Left lung (tissue), 10 donors: Measurements from ENCODE around the gene AGMO. TPM values are rescaled to one million over a fixed set of nuclear protein-coding genes. Genes with fewer than 3 reads are reported as not detected.

ENCODE experiments used
- ATAC-seq: fragments of 200-7000 bp; cut with Tn5 transposase; one replicate; pipeline ENCODE4 v1.9.1; 2020; ENCODE audit warnings: moderate library complexity
- DNase-seq, 4 donors: peaks; one replicate each; pipeline ENCODE4 v3.0.0-alpha.2; 2013 to 2020
- H3K27ac ChIP-seq, 2 donors: fragments of 200-600 bp; sonication (generic) in 1 of 2; one replicate each; pipeline versions ENCODE4 v1.5.0 to v1.8.0; 2020 to 2021
- H3K27me3 ChIP-seq, 2 donors: fragments of 200-600 bp; sonication (generic) in 1 of 2; one replicate each; pipeline versions ENCODE4 v1.5.0 to v1.8.0; 2020 to 2021
- H3K36me3 ChIP-seq, 2 donors: fragments of 200-600 bp; sonication (generic) in 1 of 2; one replicate each; pipeline versions ENCODE4 v1.5.0 to v1.8.0; 2020 to 2021
- H3K4me1 ChIP-seq, 2 donors: fragments of 200-600 bp; one replicate each; pipeline ENCODE4 v1.8.0; 2021
- H3K4me3 ChIP-seq, 2 donors: fragments of 200-600 bp; sonication (generic) in 1 of 2; one replicate each; pipeline versions ENCODE4 v1.5.0 to v1.8.0; 2020 to 2021; ENCODE audit warnings: mild to moderate bottlenecking in 1 of 2
- H3K9me3 ChIP-seq, 2 donors: fragments of 200-600 bp; sonication (generic) in 1 of 2; one replicate each; pipeline versions ENCODE4 v1.5.0 to v1.8.0; 2020 to 2021
- intact Hi-C, 2 donors: fragments of 100-400 bp; cut with DNase I; formaldehyde crosslinking; loops; one replicate each; pipeline versions ENCODE4 v1.11.2 to v1.14.2; 2022
- polyA plus RNA-seq, 6 donors: library from polyadenylated mRNA; unstranded; fragments of 120-200 nt; gene quantifications; one replicate each; pipeline ENCODE4 v1.2.1, GENCODE V29; 2013; ENCODE audit not compliant: insufficient read length in 6 of 6
- total RNA-seq, 2 donors: library from RNA; stranded (reverse); fragmentation: NEBNext Ultra II Directional; extraction: Animal tissue kit (Norgen Biotek cat#: 25700); gene quantifications; one replicate each; pipeline ENCODE4 v1.2.1, GENCODE V29; 2021
- TF ChIP-seq, protein P1 (sequence below), 2 donors: fragments of 200-600 bp; sonication (generic) in 1 of 2; IDR thresholded peaks; one replicate each; pipeline versions ENCODE4 v1.5.0 to v1.8.0; 2021; ENCODE audit warnings: antibody characterized with exemption in 2 of 2
- donor health status: DM: no; HTN: yes; CAD: no.
- donor health status: DM: no; HTN: no; CAD: no.

Gene AGMO
- total and polyA plus RNA-seq, 8 donors: 0.32 to 0.85 (median 0.42) TPM

DNA sequence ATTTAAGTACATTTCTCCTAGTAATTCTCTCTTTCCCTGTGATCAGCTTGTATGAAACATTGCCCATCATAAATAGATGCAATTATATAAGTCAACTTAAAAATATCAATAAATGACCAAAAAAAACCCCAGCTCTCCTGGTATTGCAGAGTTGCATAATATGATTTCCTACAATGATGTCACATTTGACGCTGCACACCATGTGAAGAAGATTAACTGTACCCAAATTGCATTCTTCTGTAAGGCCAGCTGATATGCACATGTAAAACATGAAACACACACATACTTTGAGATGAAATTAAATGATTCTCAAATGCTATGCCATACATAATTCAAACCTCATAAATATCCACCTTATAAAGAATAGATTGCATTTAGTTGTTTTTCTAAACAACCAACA lies 115.5 kb downstream of the AGMO start:
- Histone ChIP-seq H3K4me3 (no peak overlapping the region), H3K9me3 (no peaks in the 10 kb centered on the region), H3K4me1 (no peaks in the 10 kb centered on the region), H3K27ac (no peak overlapping the region), H3K36me3 (no peaks in the 10 kb centered on the region), H3K27me3 (no peaks in the 10 kb centered on the region)
- DNase-seq: no peak
- no peak for ATAC-seq
- intact Hi-C loops: no loop called here
- TF ChIP-seq, protein P1, sequence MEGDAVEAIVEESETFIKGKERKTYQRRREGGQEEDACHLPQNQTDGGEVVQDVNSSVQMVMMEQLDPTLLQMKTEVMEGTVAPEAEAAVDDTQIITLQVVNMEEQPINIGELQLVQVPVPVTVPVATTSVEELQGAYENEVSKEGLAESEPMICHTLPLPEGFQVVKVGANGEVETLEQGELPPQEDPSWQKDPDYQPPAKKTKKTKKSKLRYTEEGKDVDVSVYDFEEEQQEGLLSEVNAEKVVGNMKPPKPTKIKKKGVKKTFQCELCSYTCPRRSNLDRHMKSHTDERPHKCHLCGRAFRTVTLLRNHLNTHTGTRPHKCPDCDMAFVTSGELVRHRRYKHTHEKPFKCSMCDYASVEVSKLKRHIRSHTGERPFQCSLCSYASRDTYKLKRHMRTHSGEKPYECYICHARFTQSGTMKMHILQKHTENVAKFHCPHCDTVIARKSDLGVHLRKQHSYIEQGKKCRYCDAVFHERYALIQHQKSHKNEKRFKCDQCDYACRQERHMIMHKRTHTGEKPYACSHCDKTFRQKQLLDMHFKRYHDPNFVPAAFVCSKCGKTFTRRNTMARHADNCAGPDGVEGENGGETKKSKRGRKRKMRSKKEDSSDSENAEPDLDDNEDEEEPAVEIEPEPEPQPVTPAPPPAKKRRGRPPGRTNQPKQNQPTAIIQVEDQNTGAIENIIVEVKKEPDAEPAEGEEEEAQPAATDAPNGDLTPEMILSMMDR (IDR thresholded peaks at IDR 0.05): no peak

DNA sequence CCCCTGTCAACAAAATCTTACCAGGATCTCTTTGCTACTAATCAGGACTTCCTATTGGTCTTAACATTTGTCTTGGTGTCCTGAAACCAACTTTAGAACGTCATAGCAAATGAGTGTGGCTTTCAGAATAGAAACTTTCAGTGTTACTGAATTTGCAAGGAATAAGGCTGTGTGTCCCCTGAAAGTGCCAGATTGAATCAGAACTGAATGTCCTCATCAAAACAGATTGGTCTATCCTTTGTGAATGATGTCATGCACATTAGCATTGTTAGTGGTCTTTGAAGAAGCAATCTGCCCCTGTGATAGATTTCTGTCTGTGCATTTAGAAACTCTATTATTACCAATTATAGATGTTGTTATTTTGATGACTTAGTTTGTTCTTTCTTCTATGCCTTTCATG lies 119.9 kb downstream of the AGMO start:
- Histone ChIP-seq H3K9me3 (peaks cover 0 to 2% of the 10 kb centered on the region in 2 donors), H3K36me3 (no peaks in the 10 kb centered on the region), H3K27me3 (no peaks in the 10 kb centered on the region), H3K4me3 (no peak overlapping the region), H3K4me1 (no peaks in the 10 kb centered on the region), H3K27ac (no peak overlapping the region)
- TF ChIP-seq, protein P1 (IDR thresholded peaks at IDR 0.05): no peak
- ATAC-seq (no peak), DNase-seq (no peak)
- intact Hi-C loops: no loop called here

DNA sequence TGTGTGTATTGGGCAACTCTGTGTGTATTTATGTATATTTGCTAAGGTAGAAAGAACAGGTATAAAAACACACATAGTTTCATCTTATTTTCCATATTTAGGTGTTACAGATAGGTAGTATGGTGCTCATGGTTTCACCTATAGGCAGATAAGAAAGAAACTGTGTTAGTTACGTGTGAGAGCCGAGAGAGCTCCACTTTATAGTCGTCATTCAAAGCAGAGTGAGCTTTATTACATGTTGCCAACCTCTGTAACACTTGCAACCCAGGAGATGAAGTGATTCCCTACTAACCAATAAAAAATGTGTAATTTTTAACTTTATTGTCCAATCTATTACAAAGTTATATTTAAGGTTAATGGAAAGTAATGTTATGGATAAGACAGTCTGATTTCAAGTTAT lies 121.3 kb downstream of the AGMO start:
- Histone ChIP-seq H3K36me3 (no peaks in the 10 kb centered on the region), H3K27ac (no peak overlapping the region), H3K27me3 (no peaks in the 10 kb centered on the region), H3K4me3 (no peak overlapping the region), H3K9me3 (peaks cover 0 to 2% of the 10 kb centered on the region in 2 donors), H3K4me1 (no peaks in the 10 kb centered on the region)
- no peak for ATAC-seq
- intact Hi-C loops: no loop called here
- no peak for DNase-seq
- TF ChIP-seq, protein P1 (IDR thresholded peaks at IDR 0.05): no peak

DNA sequence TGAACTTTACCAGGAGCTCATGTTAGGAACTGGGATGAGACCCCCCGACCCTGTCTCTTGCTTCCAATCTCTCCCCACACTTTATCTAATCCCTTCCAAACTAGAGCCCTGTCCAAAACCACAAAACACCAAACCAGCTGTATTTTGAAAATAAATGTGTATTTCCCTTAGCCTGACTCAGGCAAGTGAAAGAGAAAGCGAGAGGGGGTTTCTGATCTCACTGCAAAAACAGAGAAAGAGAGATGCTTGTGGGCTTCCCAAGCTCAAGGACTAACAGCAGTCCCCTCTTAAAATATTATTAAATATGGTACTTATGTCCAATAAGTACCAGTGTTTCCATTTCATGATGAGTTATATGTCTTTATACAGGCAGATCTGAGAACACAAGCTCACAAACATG lies 122.0 kb downstream of the AGMO start:
- Histone ChIP-seq H3K27ac (no peak overlapping the region), H3K4me3 (no peak overlapping the region), H3K27me3 (no peaks in the 10 kb centered on the region), H3K9me3 (peaks cover 0 to 2% of the 10 kb centered on the region in 2 donors), H3K4me1 (no peaks in the 10 kb centered on the region), H3K36me3 (no peaks in the 10 kb centered on the region)
- no peak for DNase-seq
- intact Hi-C loops: no loop called here
- no peak for ATAC-seq
- TF ChIP-seq, protein P1 (IDR thresholded peaks at IDR 0.05): no peak

DNA sequence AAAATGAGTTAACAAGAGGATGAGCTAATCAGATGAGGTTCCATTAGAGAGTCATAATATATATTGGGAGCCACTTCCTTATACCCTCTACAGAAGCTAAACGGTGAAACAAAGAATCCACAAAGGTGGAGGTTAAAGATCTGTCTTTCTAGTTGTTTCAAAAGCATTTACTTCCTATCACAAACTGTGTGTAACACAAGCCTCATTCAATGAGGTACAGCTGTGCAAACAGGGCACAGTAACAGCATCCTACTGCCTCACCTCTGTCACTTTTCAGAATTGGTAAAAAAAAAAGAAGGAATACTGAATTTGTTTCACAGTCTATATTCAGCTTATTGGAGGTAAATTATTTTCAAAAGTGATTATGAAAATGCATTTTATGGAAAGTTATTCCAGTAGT lies 128.7 kb downstream of the AGMO start:
- Histone ChIP-seq H3K27me3 (no peaks in the 10 kb centered on the region), H3K36me3 (no peaks in the 10 kb centered on the region), H3K4me1 (no peaks in the 10 kb centered on the region), H3K9me3 (peaks cover 0 to 2% of the 10 kb centered on the region in 2 donors), H3K4me3 (no peak overlapping the region), H3K27ac (no peak overlapping the region)
- ATAC-seq: no peak
- no peak for DNase-seq
- TF ChIP-seq, protein P1 (IDR thresholded peaks at IDR 0.05): no peak
- intact Hi-C loops: no loop called here
